MCF 10A (cell line): Measurements from ENCODE around the gene HIGD2A. TPM values are rescaled to one million over a fixed set of nuclear protein-coding genes. Genes with fewer than 3 reads are reported as not detected.

ENCODE experiments used
- BruUV-seq: library from RNA; stranded (reverse); fragments of 400-500 nt; replicated peaks from 2 replicates; lab custom pipeline; 2021; lab: Mats Ljungman, UMichigan
- CTCF ChIA-PET: fragments of 300-600 bp; sonication (Branson Sonifier 250); formaldehyde crosslinking; extraction: SDS; loops from one replicate; lab custom pipeline; 2021; ENCODE audit warnings: antibody characterized with exemption, inconsistent platforms; lab: Yijun Ruan, JAX
- POLR2A ChIA-PET: fragments of 300-600, 350-650 bp; sonication (Branson Sonifier 250); formaldehyde crosslinking; extraction: SDS; loops from one replicate; lab custom pipeline; 2020; ENCODE audit warnings: antibody characterized with exemption, inconsistent platforms; lab: Yijun Ruan, JAX
- DNase-seq: peaks from one replicate; pipeline ENCODE4 v3.0.0-alpha.2; 2018; ENCODE audit not compliant: unreplicated experiment
- H3K27ac Mint-ChIP-seq: one replicate; pipeline ENCODE4 v1.8.0; 2022; ENCODE audit warnings: mild to moderate bottlenecking, low read depth, mixed read lengths; ENCODE audit not compliant: unreplicated experiment
- H3K27me3 Mint-ChIP-seq: one replicate; pipeline ENCODE4 v1.8.0; 2022; ENCODE audit warnings: mixed read lengths; ENCODE audit not compliant: insufficient read depth, unreplicated experiment
- H3K36me3 Mint-ChIP-seq: one replicate; pipeline ENCODE4 v1.8.0; 2022; ENCODE audit warnings: mild to moderate bottlenecking, moderate library complexity, mixed read lengths; ENCODE audit not compliant: insufficient read depth, unreplicated experiment
- H3K4me1 Mint-ChIP-seq: one replicate; pipeline ENCODE4 v1.8.0; 2022; ENCODE audit warnings: mixed read lengths; ENCODE audit not compliant: insufficient read depth, unreplicated experiment
- H3K4me3 Mint-ChIP-seq: one replicate; pipeline ENCODE4 v1.8.0; 2022; ENCODE audit warnings: mild to moderate bottlenecking, moderate library complexity, mixed read lengths; ENCODE audit not compliant: unreplicated experiment
- H3K9me3 Mint-ChIP-seq: one replicate; pipeline ENCODE4 v1.8.0; 2022; ENCODE audit warnings: mixed read lengths; ENCODE audit not compliant: unreplicated experiment
- intact Hi-C: fragments of 100-400 bp; cut with micrococcal nuclease; formaldehyde crosslinking; loops from 2 replicates; pipeline ENCODE4 v1.14.1; 2022
- total RNA-seq: library from RNA; stranded (reverse); gene quantifications from 2 replicates; pipeline ENCODE4 v1.2.3, GENCODE V29; 2022
- TF ChIP-seq, protein P1 (sequence below): fragments of 200-600 bp; IDR thresholded peaks from one replicate; pipeline ENCODE4 v1.8.0; 2022; ENCODE audit warnings: antibody characterized with exemption, mild to moderate bottlenecking; ENCODE audit not compliant: unreplicated experiment

Gene HIGD2A
- total RNA-seq, 1 experiment from 2014 or later, result 196 TPM

DNA sequence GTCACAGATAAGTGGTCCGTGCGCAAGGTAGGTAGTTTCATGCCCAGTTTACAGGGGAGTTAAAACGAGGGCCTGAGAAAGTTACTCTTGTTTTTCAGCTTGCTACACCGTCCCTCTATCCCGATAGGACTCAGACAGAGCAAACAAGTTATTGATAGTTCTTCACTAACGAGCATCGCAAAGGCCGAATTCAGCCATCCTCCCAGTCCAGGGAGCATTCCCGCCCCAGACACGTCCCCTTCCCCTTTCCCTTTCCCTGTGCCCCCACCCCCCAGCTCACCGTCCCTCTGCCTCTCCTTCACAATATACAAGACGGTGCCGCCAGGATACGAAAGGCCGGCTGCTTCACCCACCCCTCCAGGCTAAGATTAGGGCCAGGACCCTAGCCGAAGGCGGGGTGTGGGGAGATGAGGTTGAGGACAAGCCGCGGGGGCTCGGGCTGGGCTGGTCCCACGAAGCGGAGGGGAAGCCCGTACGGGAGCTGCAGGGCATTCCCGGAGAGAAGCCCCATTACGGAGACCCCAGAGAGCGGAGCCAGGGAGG lies 27.6 kb upstream of the HIGD2A start:
- ChIA-PET POLR2A (interaction anchor here (0.6 to 3.0 kb wide), 17 partner anchors 9 to 582 kb away, joined by 3 to 51 read pairs (median 6); partner anchors contain the start of genes CLTB, FAF2, HIGD2A and NOP16), CTCF (interaction anchor here (0.6 to 1.5 kb wide), 13 partner anchors 10 to 631 kb away, joined by 3 to 6 read pairs (median 3); partner anchors contain the start of genes FAF2 and NOP16)
- Mint-ChIP-seq H3K9me3 (no peaks in the 10 kb centered on the region), H3K27ac (peak overlapping the region; percentile 97), H3K4me3 (peak overlapping the region; percentile 98), H3K36me3 (peaks cover 27% of the 10 kb centered on the region), H3K27me3 (no peaks in the 10 kb centered on the region), H3K4me1 (peaks cover 18% of the 10 kb centered on the region)
- peak; percentile 39 for DNase-seq
- intact Hi-C loops, result loop anchor here (2.0 to 5.0 kb wide), 2 partner anchors 54 to 86 kb away; partner anchors contain the start of gene FAF2
- TF ChIP-seq, protein P1, sequence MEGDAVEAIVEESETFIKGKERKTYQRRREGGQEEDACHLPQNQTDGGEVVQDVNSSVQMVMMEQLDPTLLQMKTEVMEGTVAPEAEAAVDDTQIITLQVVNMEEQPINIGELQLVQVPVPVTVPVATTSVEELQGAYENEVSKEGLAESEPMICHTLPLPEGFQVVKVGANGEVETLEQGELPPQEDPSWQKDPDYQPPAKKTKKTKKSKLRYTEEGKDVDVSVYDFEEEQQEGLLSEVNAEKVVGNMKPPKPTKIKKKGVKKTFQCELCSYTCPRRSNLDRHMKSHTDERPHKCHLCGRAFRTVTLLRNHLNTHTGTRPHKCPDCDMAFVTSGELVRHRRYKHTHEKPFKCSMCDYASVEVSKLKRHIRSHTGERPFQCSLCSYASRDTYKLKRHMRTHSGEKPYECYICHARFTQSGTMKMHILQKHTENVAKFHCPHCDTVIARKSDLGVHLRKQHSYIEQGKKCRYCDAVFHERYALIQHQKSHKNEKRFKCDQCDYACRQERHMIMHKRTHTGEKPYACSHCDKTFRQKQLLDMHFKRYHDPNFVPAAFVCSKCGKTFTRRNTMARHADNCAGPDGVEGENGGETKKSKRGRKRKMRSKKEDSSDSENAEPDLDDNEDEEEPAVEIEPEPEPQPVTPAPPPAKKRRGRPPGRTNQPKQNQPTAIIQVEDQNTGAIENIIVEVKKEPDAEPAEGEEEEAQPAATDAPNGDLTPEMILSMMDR, result no peak
- TSS peak; percentile 70 for BruUV-seq

DNA sequence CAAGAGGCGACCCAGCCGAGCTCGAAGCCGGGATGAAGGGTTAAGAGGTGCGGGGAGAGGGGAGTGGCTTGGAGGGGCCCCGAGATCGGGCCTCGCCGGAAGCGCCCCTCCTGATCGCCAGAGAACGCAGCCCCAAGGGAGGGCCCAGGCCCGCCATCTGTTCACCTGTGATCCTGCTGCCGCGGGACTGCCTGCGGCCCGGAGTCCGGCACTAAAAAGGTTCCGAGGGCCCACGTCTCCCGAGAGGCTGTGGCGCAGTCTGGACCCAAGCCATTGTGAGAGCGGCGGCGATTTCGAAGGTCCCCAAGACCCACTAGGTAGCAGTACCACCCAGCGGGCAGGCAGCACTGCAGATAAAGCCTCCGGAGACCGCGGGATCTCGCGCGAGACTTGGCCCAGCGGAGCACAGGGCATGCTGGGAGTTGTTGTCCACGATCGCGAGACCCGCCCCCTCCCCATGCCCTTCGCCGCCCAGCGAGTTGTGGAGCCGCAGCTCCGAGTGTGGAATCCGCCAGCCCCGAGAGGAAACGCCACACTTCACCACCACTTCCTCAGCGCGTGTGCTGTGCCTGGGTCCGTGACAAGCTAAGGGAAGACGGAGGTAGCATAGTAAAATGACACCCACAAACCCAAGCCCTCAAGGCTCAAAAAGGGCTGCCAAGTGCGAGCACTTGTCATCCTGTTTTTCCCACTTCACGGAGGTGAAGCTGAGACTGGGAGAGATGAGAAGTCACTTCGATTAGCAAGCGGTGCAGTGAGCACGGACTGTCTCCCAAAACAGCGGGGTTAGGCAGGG lies 26.9 kb upstream of the HIGD2A start, which contains the start of gene KIAA1191:
KIAA1191 (minus strand) TSS at position 328 of the 796 bp plus-strand sequence. CDS start 2,256 bp downstream, outside the sequence.
- no TSS peak for BruUV-seq
- peak within 1 kb of the TSS; percentile 98 for H3K4me3 Mint-ChIP-seq
- H3K9me3 Mint-ChIP-seq, result no peaks in the 10 kb centered on the region
- H3K4me1 Mint-ChIP-seq, result peaks cover 18% of the 10 kb centered on the region
- TF ChIP-seq, protein P1, result peak; percentile 25
- peaks cover 23% of the 10 kb centered on the region for H3K36me3 Mint-ChIP-seq
- peak within 1 kb of the TSS; percentile 97 for H3K27ac Mint-ChIP-seq
- peak; percentile 94 for DNase-seq
- ChIA-PET POLR2A (interaction anchor here (0.6 to 3.0 kb wide), 23 partner anchors 9 to 895 kb away, joined by 3 to 51 read pairs (median 5); partner anchors contain the start of genes CDHR2, CLTB, FAF2 and HIGD2A), CTCF (interaction anchor here (0.5 to 1.5 kb wide), 16 partner anchors 9 to 1491 kb away, joined by 3 to 6 read pairs (median 3); partner anchors contain the start of genes HIGD2A and NOP16)
- intact Hi-C loops, result loop anchor here (2.0 to 5.0 kb wide), 2 partner anchors 53 to 86 kb away; partner anchors contain the start of gene FAF2
- H3K27me3 Mint-ChIP-seq, result no peaks in the 10 kb centered on the region

DNA sequence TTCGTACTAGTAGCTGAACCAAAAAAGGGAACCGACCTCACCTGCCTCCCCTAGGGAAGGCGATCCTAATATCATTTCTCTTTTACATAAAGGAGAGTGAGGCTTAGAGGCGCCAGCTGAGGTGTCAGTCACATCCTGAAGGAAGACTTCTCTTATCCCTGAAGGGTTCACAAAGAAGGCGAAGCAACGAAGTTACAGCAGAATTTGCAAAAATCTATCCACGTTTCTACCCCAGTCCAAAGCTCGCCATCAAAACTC lies 26.4 kb upstream of the HIGD2A start:
- POLR2A ChIA-PET, result interaction anchor here (0.7 to 3.0 kb wide), 18 partner anchors 8 to 896 kb away, joined by 3 to 51 read pairs (median 6); partner anchors contain the start of genes CDHR2, CLTB, FAF2 and HIGD2A
- peak overlapping the region; percentile 97 for H3K27ac Mint-ChIP-seq
- TF ChIP-seq, protein P1, result no peak
- H3K4me1 Mint-ChIP-seq, result peaks cover 17% of the 10 kb centered on the region
- no peaks in the 10 kb centered on the region for H3K9me3 Mint-ChIP-seq
- no peak for DNase-seq
- no peaks in the 10 kb centered on the region for H3K27me3 Mint-ChIP-seq
- BruUV-seq, result no TSS peak
- intact Hi-C loops, result loop anchor here (5.0 kb wide), 1 partner anchor 85 kb away; the partner anchor contains the start of gene FAF2
- peak overlapping the region; percentile 98 for H3K4me3 Mint-ChIP-seq
- CTCF ChIA-PET, result interaction anchor here (0.5 to 1.5 kb wide), 9 partner anchors 9 to 1491 kb away, joined by 3 to 6 read pairs (median 3); partner anchors contain the start of genes HIGD2A and NOP16
- H3K36me3 Mint-ChIP-seq, result peaks cover 18% of the 10 kb centered on the region
